Loucy (cell line): ENCODE measurements around the gene RIC3.

Source experiments
- H2AFZ ChIP-seq: fragments of 200-600 bp; sonication (generic); 2 replicates; pipeline ENCODE4 v1.6.0; 2016; ENCODE audit warnings: antibody characterized with exemption, mild to moderate bottlenecking, low read length, moderate library complexity
- H3F3A ChIP-seq: fragments of 200-600 bp; 2 replicates; pipeline ENCODE4 v1.6.0; 2016; ENCODE audit warnings: antibody characterized with exemption, low read depth, mild to moderate bottlenecking
- H3K27me3 ChIP-seq: fragments of 200-600 bp; sonication (generic); 2 replicates; pipeline ENCODE4 v1.6.1; 2014; ENCODE audit warnings: low read length, mild to moderate bottlenecking; ENCODE audit not compliant: insufficient read depth, poor library complexity, severe bottlenecking
- H3K36me3 ChIP-seq: fragments of 200-600 bp; sonication (generic); 2 replicates; pipeline ENCODE4 v1.6.1; 2016; ENCODE audit warnings: low read length; ENCODE audit not compliant: insufficient read depth
- H3K4me1 ChIP-seq: fragments of 200-600 bp; sonication (generic); 2 replicates; pipeline ENCODE4 v1.5.1; 2014; ENCODE audit warnings: low read length, mild to moderate bottlenecking; ENCODE audit not compliant: insufficient read depth, poor library complexity, severe bottlenecking
- H3K4me2 ChIP-seq: fragments of 200-600 bp; sonication (generic); 2 replicates; pipeline ENCODE4 v1.6.0; 2014; ENCODE audit warnings: antibody characterized with exemption, low read length, low read depth, mild to moderate bottlenecking; ENCODE audit not compliant: poor library complexity, severe bottlenecking
- H3K4me3 ChIP-seq: fragments of 200-600 bp; sonication (generic); 2 replicates; pipeline ENCODE4 v1.5.1; 2014; ENCODE audit warnings: low read length, mild to moderate bottlenecking, mixed read lengths; ENCODE audit not compliant: poor library complexity, severe bottlenecking
- H3K79me2 ChIP-seq: fragments of 200-600 bp; sonication (generic); 2 replicates; pipeline ENCODE4 v1.6.1; 2014; ENCODE audit warnings: low read length; ENCODE audit not compliant: insufficient read depth
- H3K9ac ChIP-seq: fragments of 200-600 bp; sonication (generic); 2 replicates; pipeline ENCODE4 v1.6.0; 2014; ENCODE audit warnings: mild to moderate bottlenecking, low read depth, low read length, moderate library complexity; ENCODE audit not compliant: poor library complexity, severe bottlenecking
- H3K9me2 ChIP-seq: fragments of 200-600 bp; sonication (generic); replicated peaks from 2 replicates; pipeline ENCODE4 v1.6.1; 2016; ENCODE audit warnings: low read depth, low read length, mixed read lengths
- H3K9me3 ChIP-seq: fragments of 200-600 bp; sonication (generic); 2 replicates; pipeline ENCODE4 v1.6.1; 2014; ENCODE audit warnings: mild to moderate bottlenecking, antibody characterized with exemption, low read length, low read depth; ENCODE audit not compliant: insufficient read depth
- H4K20me1 ChIP-seq: fragments of 200-600 bp; sonication (generic); 2 replicates; pipeline ENCODE4 v1.6.0; 2014; ENCODE audit warnings: antibody characterized with exemption, low read length, mild to moderate bottlenecking; ENCODE audit not compliant: insufficient read depth, poor library complexity, severe bottlenecking
- CTCF ChIP-seq: fragments of 200-600 bp; sonication (generic); conservative IDR thresholded peaks from 2 replicates; pipeline ENCODE4 v1.5.1; 2014; ENCODE audit warnings: mild to moderate bottlenecking, antibody characterized with exemption, low read length
- EZH2phosphoT487 ChIP-seq: fragments of 200-600 bp; IDR thresholded peaks from 2 replicates; pipeline ENCODE4 v1.6.1; 2018; ENCODE audit warnings: antibody characterized with exemption, mild to moderate bottlenecking, moderate library complexity, borderline replicate concordance

RIC3 gene

GRCh38 chr11:8090756-8091155 is 78.1 kb downstream of the RIC3 start:
- Histone ChIP-seq H3K4me3 (no peak overlapping the region), H3K36me3 (no peaks in the 10 kb centered on the region), H3K9ac (no peak overlapping the region), H3K27me3 (no peaks in the 10 kb centered on the region), H3K4me1 (no peaks in the 10 kb centered on the region), H3K4me2 (no peak overlapping the region), H2AFZ (no peak overlapping the region), H4K20me1 (no peaks in the 10 kb centered on the region), H3K9me3 (no peaks in the 10 kb centered on the region), H3K79me2 (no peaks in the 10 kb centered on the region), H3F3A (no peaks in the 10 kb centered on the region), H3K9me2 (no peaks in the 10 kb centered on the region)
- TF ChIP-seq EZH2phosphoT487 (no peak), CTCF (peak; percentile 76)

- Histone ChIP-seq H3K27me3 (no peaks in the 10 kb centered on the region), H3K4me1 (no peaks in the 10 kb centered on the region), H2AFZ (no peak overlapping the region), H3K4me3 (no peak overlapping the region), H4K20me1 (no peaks in the 10 kb centered on the region), H3K9me3 (no peaks in the 10 kb centered on the region), H3K9me2 (no peaks in the 10 kb centered on the region), H3F3A (no peaks in the 10 kb centered on the region), H3K36me3 (no peaks in the 10 kb centered on the region), H3K9ac (no peak overlapping the region), H3K4me2 (no peak overlapping the region), H3K79me2 (no peaks in the 10 kb centered on the region)
- TF ChIP-seq EZH2phosphoT487: no peak
Measured at GRCh38 chr11:8089791-8090510, 78.9 kb downstream of the RIC3 start.

- TF ChIP-seq EZH2phosphoT487: no peak
- TF ChIP-seq CTCF: no peak
- H3K4me1 ChIP-seq: no peaks in the 10 kb centered on the region
- no peak overlapping the region for H3K4me2 ChIP-seq
Measured at GRCh38 chr11:8087756-8088155, 81.1 kb downstream of the RIC3 start.

GRCh38 chr11:8087185-8087584 is 81.6 kb downstream of the RIC3 start:
- no peaks in the 10 kb centered on the region for H3K36me3 ChIP-seq
- no peaks in the 10 kb centered on the region for H3K4me1 ChIP-seq
- H3F3A ChIP-seq: no peaks in the 10 kb centered on the region
- H3K4me2 ChIP-seq: no peak overlapping the region
- H3K9ac ChIP-seq: no peak overlapping the region
- H3K27me3 ChIP-seq: no peaks in the 10 kb centered on the region
- H4K20me1 ChIP-seq: no peaks in the 10 kb centered on the region
- no peaks in the 10 kb centered on the region for H3K9me2 ChIP-seq
- H3K79me2 ChIP-seq: no peaks in the 10 kb centered on the region
- H3K9me3 ChIP-seq: no peaks in the 10 kb centered on the region
- no peak overlapping the region for H3K4me3 ChIP-seq
- no peak overlapping the region for H2AFZ ChIP-seq
- no peak for TF ChIP-seq EZH2phosphoT487
- TF ChIP-seq CTCF: peak; percentile 45

More at GRCh38 chr11:8087756-8088155, 81.1 kb downstream of the RIC3 start:
- no peaks in the 10 kb centered on the region for H3F3A ChIP-seq
- no peaks in the 10 kb centered on the region for H3K27me3 ChIP-seq
- H3K9ac ChIP-seq: no peak overlapping the region
- H4K20me1 ChIP-seq: no peaks in the 10 kb centered on the region
- H3K9me2 ChIP-seq: no peaks in the 10 kb centered on the region
- H3K4me3 ChIP-seq: no peak overlapping the region
- H3K36me3 ChIP-seq: no peaks in the 10 kb centered on the region
- H3K79me2 ChIP-seq: no peaks in the 10 kb centered on the region
- no peaks in the 10 kb centered on the region for H3K9me3 ChIP-seq
- no peak overlapping the region for H2AFZ ChIP-seq
